NCI-H2227 treated with DMSO at 0.1 percent for 48 hours (cell line): ENCODE data around the gene TLE4.
A peak's percentile ranks its signal among the peaks of the same experiment; 100 is the strongest.

Source experiments
- DNase-seq: peaks from one replicate; lab custom pipeline; 2025; lab: John Stamatoyannopoulos, UW

TLE4 gene

GRCh38 chr9:79572032-79572607, 355 bp downstream of the TLE4 start:
- no peak for DNase-seq

GRCh38 chr9:79572608-79573411, 1.0 kb downstream of the TLE4 start:
- no peak for DNase-seq

- peak; percentile 21 for DNase-seq
Observed at GRCh38 chr9:79573412-79573923, 1.7 kb downstream of the TLE4 start.

- no peak for DNase-seq
Observed at GRCh38 chr9:79574136-79574535, 2.4 kb downstream of the TLE4 start.

GRCh38 chr9:79574781-79575180, 3.0 kb downstream of the TLE4 start:
- DNase-seq: no peak

GRCh38 chr9:79575547-79575946, 3.8 kb downstream of the TLE4 start:
- no peak for DNase-seq

- DNase-seq: no peak
Observed at GRCh38 chr9:79577969-79578723, 6.4 kb downstream of the TLE4 start.

GRCh38 chr9:79578891-79579290, 7.1 kb downstream of the TLE4 start:
- no peak for DNase-seq

GRCh38 chr9:79579624-79580023, 7.9 kb downstream of the TLE4 start:
- DNase-seq: no peak

- DNase-seq: no peak
Observed at GRCh38 chr9:79580055-79580454, 8.3 kb downstream of the TLE4 start.

- no peak for DNase-seq
Observed at GRCh38 chr9:79581388-79581787, 9.6 kb downstream of the TLE4 start.

- DNase-seq: no peak
Observed at GRCh38 chr9:79581794-79582193, 10.0 kb downstream of the TLE4 start.

- no peak for DNase-seq
Observed at GRCh38 chr9:79583952-79584654, 12.3 kb downstream of the TLE4 start.

- no peak for DNase-seq
Observed at GRCh38 chr9:79584655-79584982, 12.9 kb downstream of the TLE4 start.

GRCh38 chr9:79588488-79589223, 16.9 kb downstream of the TLE4 start:
- no peak for DNase-seq

- DNase-seq: no peak
Observed at GRCh38 chr9:79591458-79591857, 19.7 kb downstream of the TLE4 start.

- no peak for DNase-seq
Observed at GRCh38 chr9:79592726-79593493, 21.1 kb downstream of the TLE4 start.

- DNase-seq: no peak
Observed at GRCh38 chr9:79598562-79599345, 27.0 kb downstream of the TLE4 start.

- no peak for DNase-seq
Observed at GRCh38 chr9:79600466-79600865, 28.7 kb downstream of the TLE4 start.
